GM19035 (cell line): ENCODE measurements around the gene TAX1BP3.
"Not testable (repeated sequence)": the region's sequence is repeated elsewhere in the genome, so short reads cannot be mapped to it uniquely, and the experiment has no call there.

Experiments used
- ATAC-seq: cut with Tn5 transposase; IDR thresholded peaks from one replicate; pipeline ENCODE4 v1.9.1; 2021; ENCODE audit not compliant: unreplicated experiment

The TAX1BP3 gene

GRCh38 chr17:3668279-3669084 lies at the start of gene TAX1BP3, which contains the start of gene EMC6:
Gene TAX1BP3, minus strand, starts transcription at chr17:3668578. Its CDS starts 52 bp downstream, at chr17:3668526.
Gene EMC6, plus strand, starts transcription at chr17:3668812. Its CDS starts 335 bp downstream, at chr17:3669147.
- peak; percentile 90 for ATAC-seq

GRCh38 chr17:3715296-3715695 lies 46.9 kb upstream of the TAX1BP3 start:
- ATAC-seq, result no peak

- ATAC-seq, result no peak
Observed at GRCh38 chr17:3712811-3713463, 44.6 kb upstream of the TAX1BP3 start.

GRCh38 chr17:3710951-3711383 lies 42.6 kb upstream of the TAX1BP3 start:
- peak; percentile 89 for ATAC-seq

GRCh38 chr17:3708366-3708765 lies 40.0 kb upstream of the TAX1BP3 start:
- no peak for ATAC-seq

- ATAC-seq, result not testable (repeated sequence)
Observed at GRCh38 chr17:3705718-3705984, 37.3 kb upstream of the TAX1BP3 start.

- no peak for ATAC-seq
Observed at GRCh38 chr17:3704931-3705717, 36.7 kb upstream of the TAX1BP3 start.

- ATAC-seq, result not testable (repeated sequence)
Observed at GRCh38 chr17:3702041-3702539, 33.7 kb upstream of the TAX1BP3 start.

- no peak for ATAC-seq
Observed at GRCh38 chr17:3699951-3700350, 31.6 kb upstream of the TAX1BP3 start.

GRCh38 chr17:3698139-3698538 lies 29.8 kb upstream of the TAX1BP3 start:
- no peak for ATAC-seq

- no peak for ATAC-seq
Observed at GRCh38 chr17:3697103-3697476, 28.7 kb upstream of the TAX1BP3 start.

GRCh38 chr17:3695723-3696411 lies 27.5 kb upstream of the TAX1BP3 start, which contains the start of gene P2RX5:
Gene P2RX5, minus strand, starts transcription at chr17:3696155. Its CDS starts 150 bp downstream, at chr17:3696005.
- peak; percentile 37 for ATAC-seq

GRCh38 chr17:3695129-3695722 lies 26.8 kb upstream of the TAX1BP3 start:
- no peak for ATAC-seq

- ATAC-seq, result peak; percentile 54
Observed at GRCh38 chr17:3693829-3694231, 25.5 kb upstream of the TAX1BP3 start.

GRCh38 chr17:3693141-3693540 lies 24.8 kb upstream of the TAX1BP3 start:
- no peak for ATAC-seq

GRCh38 chr17:3692346-3692745 lies 24.0 kb upstream of the TAX1BP3 start:
- ATAC-seq, result no peak

- no peak for ATAC-seq
Observed at GRCh38 chr17:3691617-3692067, 23.3 kb upstream of the TAX1BP3 start.

- ATAC-seq, result no peak
Observed at GRCh38 chr17:3690094-3690715, 21.8 kb upstream of the TAX1BP3 start.

GRCh38 chr17:3689262-3690093 lies 21.1 kb upstream of the TAX1BP3 start:
- ATAC-seq, result no peak
